HCT116 (cell line): Measurements from ENCODE around the gene PLXDC1. TPM values are rescaled to one million over a fixed set of nuclear protein-coding genes. Genes with fewer than 3 reads are reported as not detected.

Source experiments
- ATAC-seq: fragments of 200-7000 bp; cut with Tn5 transposase; 2 replicates; pipeline ENCODE4 v1.9.1; 2020; ENCODE audit warnings: mild to moderate bottlenecking, moderate library complexity
- BruUV-seq: library from RNA; stranded (reverse); fragments of 400-500 nt; replicated peaks from 2 replicates; lab custom pipeline; 2021; lab: Mats Ljungman, UMichigan
- CTCF ChIA-PET: fragments of 300-600 bp; sonication (Branson Sonifier 250); formaldehyde crosslinking; loops from one replicate; lab custom pipeline; 2021; ENCODE audit warnings: antibody characterized with exemption; lab: Charles Lee
- POLR2A ChIA-PET: fragments of 300-600, 350-600 bp; sonication (Branson Sonifier 250); formaldehyde crosslinking; loops from one replicate; lab custom pipeline; 2021; ENCODE audit warnings: antibody characterized with exemption; lab: Charles Lee
- RAD21 ChIA-PET, 2 experiments: fragments of 300-600 bp; sonication (Branson Sonifier 250); formaldehyde crosslinking; loops; one replicate each; lab custom pipeline; 2023; ENCODE audit warnings: low total read pairs in 2 of 2; ENCODE audit not compliant: uncharacterized antibody in 2 of 2, unreplicated experiment in 2 of 2, low non-redundant PET in 1 of 2; lab: Charles Lee
- DNase-seq: peaks from one replicate; pipeline ENCODE4 v3.0.0-alpha.2; 2010; ENCODE audit warnings: low read depth, low spot score
- H2AFZ ChIP-seq: fragments of 200-600 bp; shearing (Covaris generic), sonication (generic); 2 replicates; pipeline ENCODE4 v1.6.1; 2017; ENCODE audit warnings: low read depth, mixed run types, mixed read lengths, antibody characterized with exemption, low read length; ENCODE audit not compliant: poor library complexity, severe bottlenecking
- H3K27ac ChIP-seq: 2 replicates; pipeline ENCODE4 v1.5.1; 2012; ENCODE audit warnings: low read depth, low read length
- H3K27me3 ChIP-seq: fragments of 200-600 bp; sonication (generic); 2 replicates; pipeline ENCODE4 v1.6.1; 2016; ENCODE audit warnings: mixed run types, low read length, mixed read lengths; ENCODE audit not compliant: insufficient read depth
- H3K36me3 ChIP-seq, 2 experiments: fragments of 200-500 bp in 1 of 2; fragments of 200-600 bp in 1 of 2; sonication (Bioruptor generic) in 1 of 2; sonication (generic) in 1 of 2; 2 replicates each; pipeline versions ENCODE4 v1.5.1 to v1.6.1; 2014 to 2016; ENCODE audit warnings: low read length in 2 of 2, inconsistent platforms in 1 of 2, mixed read lengths in 1 of 2, mixed run types in 1 of 2; ENCODE audit not compliant: insufficient read depth in 2 of 2, control insufficient read depth in 1 of 2
- H3K4me1 ChIP-seq, 2 experiments: fragments of 200-600 bp in 1 of 2; sonication (generic) in 1 of 2; 2 replicates each; pipeline versions ENCODE4 v1.5.1 to v1.6.1; 2012 to 2017; ENCODE audit warnings: low read length in 2 of 2, inconsistent platforms in 1 of 2, mild to moderate bottlenecking in 1 of 2, mixed read lengths in 1 of 2, mixed run types in 1 of 2, moderate library complexity in 1 of 2; ENCODE audit not compliant: insufficient read depth in 2 of 2, control insufficient read depth in 1 of 2
- H3K4me2 ChIP-seq: fragments of 200-600 bp; sonication (generic); 2 replicates; pipeline ENCODE4 v1.6.1; 2017; ENCODE audit warnings: mixed run types, low read length, mixed read lengths
- H3K4me3 ChIP-seq, 2 experiments: fragments of 200-600 bp in 1 of 2; sonication (generic) in 1 of 2; replicated peaks in 1 of 2; 2 replicates each; pipeline ENCODE4 v1.5.1; 2011 to 2016; ENCODE audit warnings: low read length in 2 of 2, control low read depth in 1 of 2, low read depth in 1 of 2, mild to moderate bottlenecking in 1 of 2, mixed read lengths in 1 of 2, mixed run types in 1 of 2
- H3K79me2 ChIP-seq: fragments of 200-600 bp; sonication (generic); 2 replicates; pipeline ENCODE4 v1.6.1; 2017; ENCODE audit warnings: mild to moderate bottlenecking, mixed run types, low read length, moderate library complexity, mixed read lengths; ENCODE audit not compliant: insufficient read depth
- H3K9ac ChIP-seq: fragments of 200-600 bp; sonication (generic); 2 replicates; pipeline ENCODE4 v1.6.1; 2016; ENCODE audit warnings: low read length, mixed read lengths
- H3K9me2 ChIP-seq: fragments of 200-600 bp; sonication (generic), shearing (Covaris generic); 2 replicates; pipeline ENCODE4 v1.6.1; 2017; ENCODE audit warnings: mixed run types, mild to moderate bottlenecking, moderate library complexity; ENCODE audit not compliant: insufficient read depth
- H3K9me3 ChIP-seq, 2 experiments: fragments of 200-500 bp in 1 of 2; fragments of 200-600 bp in 1 of 2; sonication (Bioruptor generic) in 1 of 2; sonication (generic) in 1 of 2; 2 replicates each; pipeline ENCODE4 v1.6.1; 2014 to 2017; ENCODE audit warnings: low read length in 2 of 2, mixed read lengths in 2 of 2, inconsistent platforms in 1 of 2, low read depth in 1 of 2, mild to moderate bottlenecking in 1 of 2, mixed run types in 1 of 2, moderate library complexity in 1 of 2; ENCODE audit not compliant: control insufficient read depth in 1 of 2, insufficient read depth in 1 of 2
- H4K20me1 ChIP-seq: fragments of 200-600 bp; sonication (generic), shearing (Covaris generic); 2 replicates; pipeline ENCODE4 v1.6.1; 2017; ENCODE audit warnings: mixed run types, mild to moderate bottlenecking, moderate library complexity; ENCODE audit not compliant: insufficient read depth
- CTCF ChIP-seq, 3 experiments: fragments of 200-600 bp in 1 of 3; sonication (generic) in 1 of 3; IDR thresholded peaks in 2 of 3; conservative IDR thresholded peaks in 1 of 3; 2 replicates each; pipeline ENCODE4 v1.5.1; 2012 to 2017; ENCODE audit warnings: low read depth in 2 of 3, low read length in 2 of 3, antibody characterized with exemption in 1 of 3, borderline replicate concordance in 1 of 3, control low read depth in 1 of 3, mild to moderate bottlenecking in 1 of 3, mixed read lengths in 1 of 3, mixed run types in 1 of 3, moderate library complexity in 1 of 3; ENCODE audit not compliant: insufficient read depth in 1 of 3
- EZH2 ChIP-seq: fragments of 200-600 bp; sonication (generic); IDR thresholded peaks from 2 replicates; pipeline ENCODE4 v1.6.1; 2017; ENCODE audit warnings: antibody characterized with exemption, mixed run types
- FOSL1 ChIP-seq: IDR thresholded peaks from 2 replicates; pipeline ENCODE4 v1.6.1; 2012; ENCODE audit warnings: low read depth
- REST ChIP-seq: IDR thresholded peaks from 2 replicates; pipeline ENCODE4 v1.6.1; 2012; ENCODE audit warnings: low read depth
- SP1 ChIP-seq: IDR thresholded peaks from 2 replicates; pipeline ENCODE4 v1.6.1; 2012; ENCODE audit warnings: low read depth
- ZFX ChIP-seq: fragments of 450-650 bp; IDR thresholded peaks from 2 replicates; pipeline ENCODE4 v1.6.1; 2017
- intact Hi-C: fragments of 100-400 bp; cut with micrococcal nuclease; formaldehyde crosslinking; loops from 2 replicates; pipeline ENCODE4 v1.10.0; 2022
- total RNA-seq: library from RNA; stranded (reverse); gene quantifications from one replicate; pipeline ENCODE4 v1.2.1, GENCODE V29; 2021; ENCODE audit not compliant: unreplicated experiment
- TF ChIP-seq, protein P1 (sequence below): IDR thresholded peaks from 2 replicates; pipeline ENCODE4 v1.6.1; 2012

Gene PLXDC1
- total RNA-seq, 1 experiment from 2014 or later = 1.8 TPM

- H3K4me3 ChIP-seq = no peak overlapping the region
- no peak overlapping the region for H3K27ac ChIP-seq
- H3K9ac ChIP-seq = no peak overlapping the region
- H3K4me1 ChIP-seq = no peaks in the 10 kb centered on the region
- no peaks in the 10 kb centered on the region for H3K9me3 ChIP-seq
- RAD21 ChIA-PET = no interaction called here
- no peak for TF ChIP-seq ZFX
- TF ChIP-seq EZH2 = no peak
- TF ChIP-seq CTCF (IDR thresholded peaks at IDR 0.05 in 2 of 3, conservative IDR thresholded peaks at IDR 0.05 in 1 of 3; ENCODE audit: borderline replicate concordance in 1 of 3, insufficient read depth in 1 of 3, low read depth in 2 of 3, low read length in 2 of 3) = no peak
- no peak for TF ChIP-seq REST
- no peak for TF ChIP-seq SP1
- no peak for TF ChIP-seq FOSL1
- TF ChIP-seq, protein P1, sequence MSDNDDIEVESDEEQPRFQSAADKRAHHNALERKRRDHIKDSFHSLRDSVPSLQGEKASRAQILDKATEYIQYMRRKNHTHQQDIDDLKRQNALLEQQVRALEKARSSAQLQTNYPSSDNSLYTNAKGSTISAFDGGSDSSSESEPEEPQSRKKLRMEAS = no peak
- TF ChIP-seq, all 23 proteins: peak for 0
- H3K79me2 ChIP-seq = no peaks in the 10 kb centered on the region
- H4K20me1 ChIP-seq = no peaks in the 10 kb centered on the region
- ChIA-PET CTCF (no interaction called here), POLR2A (no interaction called here)
- H3K9me2 ChIP-seq = no peaks in the 10 kb centered on the region
- no peaks in the 10 kb centered on the region for H3K36me3 ChIP-seq
- H3K27me3 ChIP-seq = no peaks in the 10 kb centered on the region
- DNase-seq (no peak), ATAC-seq (no peak)
- BruUV-seq = no TSS peak
- no peak overlapping the region for H3K4me2 ChIP-seq
- no peak overlapping the region for H2AFZ ChIP-seq
- intact Hi-C loops = no loop called here
Observed at GRCh38 chr17:39073916-39074315, 77.5 kb downstream of the PLXDC1 start.
